ENCODE measurements around the gene SLC22A23.

DNA sequence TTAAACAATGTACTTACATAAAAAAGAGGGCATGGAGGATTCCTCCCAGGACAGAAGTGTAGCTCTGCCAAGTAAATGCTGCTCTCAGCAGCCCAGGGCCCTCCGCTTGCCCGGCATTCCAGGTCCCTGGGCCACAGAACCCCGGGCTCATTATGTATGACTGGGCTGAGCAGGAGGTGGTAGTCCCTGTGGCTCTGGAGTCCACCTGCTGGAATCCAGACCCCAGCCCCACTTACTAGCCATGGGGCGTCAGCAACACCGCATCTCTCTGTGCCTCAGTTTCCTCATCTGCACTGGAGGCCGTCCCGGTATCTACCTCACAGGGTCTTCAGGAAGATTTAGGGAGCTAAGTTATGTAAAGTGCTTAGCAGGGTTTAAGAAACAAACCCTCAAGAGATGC, 142.7 kb downstream of the SLC22A23 start:
- TF ChIP-seq HNF4G (IDR thresholded peaks at IDR 0.05) (no peak), CTCF (IDR thresholded peaks at IDR 0.05; ENCODE audit: low read depth, low read length, missing input control) (no peak), EGR1 (IDR thresholded peaks at IDR 0.05; ENCODE audit: low read depth in 2 of 2) (no peak), REST (IDR thresholded peaks at IDR 0.05) (no peak), YY1 (IDR thresholded peaks at IDR 0.05) (no peak), TAF1 (conservative IDR thresholded peaks at IDR 0.05) (no peak)
